Psoas muscle (tissue), 8 donors: ENCODE results near the gene RWDD2A. TPM values are rescaled to one million over a fixed set of nuclear protein-coding genes. Genes with fewer than 3 reads are reported as not detected.

ENCODE experiments used
- ATAC-seq, 4 donors: fragments of 200-7000 bp; cut with Tn5 transposase; one replicate each; pipeline ENCODE4 v1.9.1; 2020; ENCODE audit warnings: moderate library complexity in 3 of 4, mild to moderate bottlenecking in 2 of 4
- DNase-seq, 2 donors: peaks; one replicate each; pipeline ENCODE4 v3.0.0-alpha.2; 2020
- H3K27ac ChIP-seq: fragments of 200-600 bp; one replicate; pipeline ENCODE4 v1.8.0; 2022
- H3K27me3 ChIP-seq, 3 donors: fragments of 200-600 bp in 1 of 3; one replicate each; pipeline versions ENCODE4 v1.6.1 to v1.8.0; 2013 to 2022; ENCODE audit warnings: low read length in 2 of 3, mild to moderate bottlenecking in 2 of 3, moderate library complexity in 1 of 3; ENCODE audit not compliant: insufficient read depth in 3 of 3
- H3K36me3 ChIP-seq, 2 donors: fragments of 200-600 bp in 1 of 2; one replicate each; pipeline versions ENCODE4 v1.6.1 to v1.8.0; 2013 to 2022; ENCODE audit warnings: low read depth in 1 of 2, mild to moderate bottlenecking in 1 of 2, moderate library complexity in 1 of 2; ENCODE audit not compliant: insufficient read depth in 1 of 2
- H3K4me1 ChIP-seq: fragments of 200-600 bp; one replicate; pipeline ENCODE4 v1.8.0; 2022
- H3K4me3 ChIP-seq: fragments of 200-600 bp; one replicate; pipeline ENCODE4 v1.8.0; 2022; ENCODE audit warnings: mild to moderate bottlenecking
- H3K9me3 ChIP-seq: fragments of 200-600 bp; one replicate; pipeline ENCODE4 v1.8.0; 2022
- WGBS, 3 donors: extraction: QIAGEN DNeasy Blood & Tissue Kit; methylation state at CpG; one replicate each; pipeline versions ENCODE4 v1.1.6 to v1.1.7; 2013; 5-methylcytosine and 5-hydroxymethylcytosine counted together
- intact Hi-C, 2 donors: fragments of 100-400 bp; cut with DNase I; formaldehyde crosslinking; loops; one replicate each; pipeline versions ENCODE4 v1.11.0 to v1.14.2; 2022
- polyA plus RNA-seq, 3 donors: library from polyadenylated mRNA; stranded (reverse); fragments of 200-250 nt; gene quantifications; one replicate each; pipeline ENCODE4 v1.2.3, GENCODE V29; 2013
- total RNA-seq, 4 donors: library from RNA; stranded (reverse); fragmentation: NEBNext Ultra II Directional in 2 of 4; extraction: Animal tissue kit (Norgen Biotek cat#: 25700) in 2 of 4; gene quantifications; one replicate each; pipeline versions ENCODE4 v1.2.1 to v1.2.4, GENCODE V29; 2021 to 2023
- TF ChIP-seq, protein P1 (sequence below): fragments of 200-600 bp; IDR thresholded peaks from one replicate; pipeline ENCODE4 v1.8.0; 2022; ENCODE audit warnings: antibody characterized with exemption
- donor health status: healthy with polysubstance abuse.
- donor health status: DM: no; HTN: no; CAD: no; lungs with moderate emphysema.
- donor health status: Bipolar disorder and iron deficiency.
- donor health status: healthy.
- donor health status: DM: yes; HTN: yes; CAD: no.
- donor health status: DM: no; HTN: no; CAD: no.
- donor health status: DM: no; HTN: no; CAD: no.
- donor health status: DM: yes; HTN: yes; CAD: no.

Gene RWDD2A
- total and polyA plus RNA-seq, 7 donors = 1.3 to 2.6 (median 2.1) TPM

DNA sequence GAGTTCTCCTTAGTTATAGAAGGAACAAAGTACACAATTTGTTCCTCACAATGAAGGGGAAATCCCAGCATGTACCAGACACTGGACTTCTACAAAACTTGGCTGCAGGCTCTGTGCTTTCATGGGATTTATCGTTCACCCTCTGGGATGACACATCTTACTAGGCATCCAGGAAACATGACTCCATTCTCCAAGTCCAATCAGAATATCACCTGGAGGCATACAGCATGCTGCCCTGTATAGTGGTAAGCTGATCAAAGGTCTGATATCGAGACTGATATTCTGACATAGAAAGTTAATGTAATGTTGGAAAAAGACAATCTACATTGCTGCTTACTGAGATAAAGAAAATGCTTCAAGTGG lies 6.7 kb downstream of the RWDD2A start:
- DNase-seq (no peak), ATAC-seq (peak; percentile 82 to 89 (median 86))
- Histone ChIP-seq H3K4me1 (peaks cover 3% of the 10 kb centered on the region), H3K36me3 (peaks cover 5 to 32% of the 10 kb centered on the region in 2 donors), H3K9me3 (no peaks in the 10 kb centered on the region), H3K27me3 (no peaks in the 10 kb centered on the region), H3K27ac (peak overlapping the region; percentile 36), H3K4me3 (no peak overlapping the region)
- 44 to 65% (median 44%) methylated on average over 2 of the region's 2 CpGs for WGBS, 3 donors
- TF ChIP-seq, protein P1, sequence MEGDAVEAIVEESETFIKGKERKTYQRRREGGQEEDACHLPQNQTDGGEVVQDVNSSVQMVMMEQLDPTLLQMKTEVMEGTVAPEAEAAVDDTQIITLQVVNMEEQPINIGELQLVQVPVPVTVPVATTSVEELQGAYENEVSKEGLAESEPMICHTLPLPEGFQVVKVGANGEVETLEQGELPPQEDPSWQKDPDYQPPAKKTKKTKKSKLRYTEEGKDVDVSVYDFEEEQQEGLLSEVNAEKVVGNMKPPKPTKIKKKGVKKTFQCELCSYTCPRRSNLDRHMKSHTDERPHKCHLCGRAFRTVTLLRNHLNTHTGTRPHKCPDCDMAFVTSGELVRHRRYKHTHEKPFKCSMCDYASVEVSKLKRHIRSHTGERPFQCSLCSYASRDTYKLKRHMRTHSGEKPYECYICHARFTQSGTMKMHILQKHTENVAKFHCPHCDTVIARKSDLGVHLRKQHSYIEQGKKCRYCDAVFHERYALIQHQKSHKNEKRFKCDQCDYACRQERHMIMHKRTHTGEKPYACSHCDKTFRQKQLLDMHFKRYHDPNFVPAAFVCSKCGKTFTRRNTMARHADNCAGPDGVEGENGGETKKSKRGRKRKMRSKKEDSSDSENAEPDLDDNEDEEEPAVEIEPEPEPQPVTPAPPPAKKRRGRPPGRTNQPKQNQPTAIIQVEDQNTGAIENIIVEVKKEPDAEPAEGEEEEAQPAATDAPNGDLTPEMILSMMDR = no peak
- intact Hi-C loops = no loop called here

DNA sequence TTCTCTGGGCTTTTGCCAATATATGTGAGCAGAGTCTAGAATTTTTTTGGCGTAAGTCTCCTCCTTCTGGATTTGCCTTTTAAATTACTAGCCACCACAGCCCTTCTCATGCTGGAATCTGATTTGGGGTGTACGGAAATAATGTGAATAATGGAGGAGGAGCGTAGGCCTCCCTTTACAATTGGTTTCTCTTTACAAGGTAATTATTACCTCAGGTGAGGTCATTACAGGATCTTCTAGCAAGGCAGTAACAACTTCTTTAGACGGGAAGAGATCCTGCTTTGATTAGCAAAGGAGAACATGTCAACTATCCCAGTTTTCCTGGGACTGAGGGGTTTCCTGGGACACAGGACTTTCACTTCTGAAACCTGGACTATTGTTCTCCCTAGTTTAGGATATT lies 8.9 kb downstream of the RWDD2A start:
- ATAC-seq (no peak), DNase-seq (no peak)
- peaks cover 3% of the 10 kb centered on the region for H3K4me1 ChIP-seq
- H3K4me3 ChIP-seq = no peak overlapping the region
- TF ChIP-seq, protein P1 = no peak
- intact Hi-C loops = no loop called here
- no peaks in the 10 kb centered on the region for H3K9me3 ChIP-seq
- WGBS, 3 donors = 69 to 89% (median 79%) methylated on average over 4 of the region's 4 CpGs
- no peak overlapping the region for H3K27ac ChIP-seq
- H3K36me3 ChIP-seq = peaks cover 0 to 15% of the 10 kb centered on the region in 2 donors
- no peaks in the 10 kb centered on the region for H3K27me3 ChIP-seq

DNA sequence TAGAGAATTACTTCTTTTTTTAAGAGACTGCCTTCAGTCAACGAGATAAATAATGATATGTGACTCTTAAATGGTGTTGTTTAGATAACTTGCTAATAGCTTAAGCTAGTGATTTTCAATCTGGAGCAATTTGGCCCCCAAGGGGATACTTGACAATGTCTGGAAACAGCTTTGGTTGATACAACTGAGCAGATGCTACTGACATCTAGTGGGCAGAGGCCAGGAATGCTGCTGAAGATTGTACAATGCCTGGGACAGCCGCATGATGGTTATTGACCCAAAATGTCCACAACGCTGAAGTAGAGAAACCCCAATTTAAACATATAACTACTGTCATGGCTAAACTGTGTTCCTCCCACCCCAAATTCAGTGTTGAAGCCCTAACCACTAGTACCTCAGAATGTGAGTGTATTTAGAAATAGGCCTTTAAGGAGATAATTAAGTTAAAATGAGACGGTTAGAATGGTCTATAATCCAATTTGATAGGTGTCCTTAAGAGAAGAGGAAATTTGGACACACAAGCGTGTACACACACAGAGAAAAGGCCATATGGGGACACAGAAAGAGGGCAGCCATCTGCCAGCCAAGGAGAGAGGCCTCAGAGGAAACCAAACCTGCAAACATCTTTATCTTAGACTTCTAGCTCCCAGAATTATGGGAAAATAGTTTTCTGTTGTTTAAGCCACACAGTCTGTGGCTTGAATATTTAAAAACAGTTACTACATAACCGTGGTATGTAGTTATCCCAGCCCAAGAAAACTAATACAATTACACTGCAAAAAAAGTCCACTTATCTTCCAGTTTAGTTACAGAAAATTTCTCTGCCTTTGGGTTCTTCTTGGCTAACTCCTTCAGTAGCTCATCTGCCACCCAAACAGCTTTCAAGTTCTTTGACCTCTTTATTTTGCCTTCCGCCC lies 22.2 kb downstream of the RWDD2A start:
- peak in 1 of 2 donors; percentile 37 for DNase-seq
- Histone ChIP-seq H3K4me1 (no peaks in the 10 kb centered on the region), H3K4me3 (no peak overlapping the region), H3K27me3 (no peaks in the 10 kb centered on the region), H3K9me3 (no peaks in the 10 kb centered on the region), H3K27ac (no peak overlapping the region), H3K36me3 (peaks cover 0 to 41% of the 10 kb centered on the region in 2 donors)
- intact Hi-C loops = loop anchor here in 1 of 2 donors (2.0 kb wide), 1 partner anchor 149 kb away; the partner anchor contains the start of gene DOP1A
- TF ChIP-seq, protein P1 = peak; percentile 71
- WGBS, 3 donors = 30 to 34% (median 31%) methylated on average over 7 of the region's 7 CpGs
- ATAC-seq = peak; percentile 69 to 92 (median 88)

DNA sequence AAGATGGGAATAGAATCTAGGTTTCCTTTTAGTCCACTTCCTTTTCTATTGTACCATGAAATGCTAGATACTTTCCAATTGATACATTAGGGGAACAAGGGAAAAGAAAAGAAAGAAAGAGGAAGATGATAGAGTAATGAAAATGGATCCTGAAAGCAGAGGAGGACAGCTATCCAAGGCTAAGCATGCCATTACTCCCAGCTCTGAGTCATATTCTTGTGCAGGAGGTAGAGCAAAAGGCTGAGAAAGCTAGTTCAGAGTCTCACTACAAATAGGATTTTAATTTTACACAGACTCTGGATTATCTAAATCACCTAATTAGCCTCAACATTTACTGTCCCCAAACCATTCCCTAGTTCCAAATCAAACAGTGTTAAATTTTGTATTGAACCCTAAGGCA lies 23.6 kb downstream of the RWDD2A start:
- no peaks in the 10 kb centered on the region for H3K9me3 ChIP-seq
- H3K4me1 ChIP-seq = no peaks in the 10 kb centered on the region
- intact Hi-C loops = no loop called here
- DNase-seq (no peak), ATAC-seq (no peak)
- H3K36me3 ChIP-seq = peaks cover 0 to 32% of the 10 kb centered on the region in 2 donors
- no peaks in the 10 kb centered on the region for H3K27me3 ChIP-seq
- no peak overlapping the region for H3K4me3 ChIP-seq
- H3K27ac ChIP-seq = no peak overlapping the region
- TF ChIP-seq, protein P1 = no peak
